Measurements from ENCODE around the gene RPUSD3.
"Not testable (repeated sequence)": the region's sequence is repeated elsewhere in the genome, so short reads cannot be mapped to it uniquely, and the experiment has no call there.

Gene RPUSD3

GRCh38 chr3:9865125-9865637 lies 21.4 kb upstream of the RPUSD3 start:
- not testable (repeated sequence) for DNase-seq, ATAC-seq

- DNase-seq (no peak), ATAC-seq (no peak)
Measured at GRCh38 chr3:9864200-9864927, 20.6 kb upstream of the RPUSD3 start.

- no peak for DNase-seq
- no peak for ATAC-seq
Measured at GRCh38 chr3:9863058-9863772, 19.4 kb upstream of the RPUSD3 start.

- DNase-seq (peak; percentile 44), ATAC-seq (peak; percentile 83)
Measured at GRCh38 chr3:9862391-9863057, 18.7 kb upstream of the RPUSD3 start.

- DNase-seq (no peak), ATAC-seq (no peak)
Measured at GRCh38 chr3:9861626-9862130, 17.9 kb upstream of the RPUSD3 start.

GRCh38 chr3:9861201-9861600 lies 17.4 kb upstream of the RPUSD3 start:
- ATAC-seq: no peak
- DNase-seq: no peak

- DNase-seq: no peak
- no peak for ATAC-seq
Measured at GRCh38 chr3:9859530-9860025, 15.8 kb upstream of the RPUSD3 start.

- DNase-seq: no peak
- ATAC-seq: no peak
Measured at GRCh38 chr3:9855594-9855993, 11.8 kb upstream of the RPUSD3 start.

GRCh38 chr3:9854291-9854940 lies 10.6 kb upstream of the RPUSD3 start:
- not testable (repeated sequence) for DNase-seq, ATAC-seq

- ATAC-seq (no peak), DNase-seq (no peak)
Measured at GRCh38 chr3:9852528-9852927, 8.7 kb upstream of the RPUSD3 start.

GRCh38 chr3:9851926-9852325 lies 8.1 kb upstream of the RPUSD3 start:
- not testable (repeated sequence) for ATAC-seq

GRCh38 chr3:9851383-9851782 lies 7.6 kb upstream of the RPUSD3 start:
- not testable (repeated sequence) for ATAC-seq, DNase-seq

More at GRCh38 chr3:9851926-9852325, 8.1 kb upstream of the RPUSD3 start:
- not testable (repeated sequence) for DNase-seq

- ATAC-seq, DNase-seq: not testable (repeated sequence)
Measured at GRCh38 chr3:9848860-9849259, 5.1 kb upstream of the RPUSD3 start.

GRCh38 chr3:9847870-9848269 lies 4.1 kb upstream of the RPUSD3 start:
- DNase-seq, ATAC-seq: not testable (repeated sequence)

- DNase-seq: no peak
- ATAC-seq: no peak
Measured at GRCh38 chr3:9846931-9847488, 3.2 kb upstream of the RPUSD3 start.

GRCh38 chr3:9846231-9846630 lies 2.4 kb upstream of the RPUSD3 start:
- DNase-seq (no peak), ATAC-seq (no peak)

- DNase-seq (no peak), ATAC-seq (no peak)
Measured at GRCh38 chr3:9841015-9841414, 2.8 kb downstream of the RPUSD3 start.

- ATAC-seq (no peak), DNase-seq (no peak)
Measured at GRCh38 chr3:9838856-9839255, 5.0 kb downstream of the RPUSD3 start.

GRCh38 chr3:9837701-9838582 lies 5.9 kb downstream of the RPUSD3 start:
- ATAC-seq (no peak), DNase-seq (no peak)
